HepG2 (cell line): ENCODE results near the gene ZNF211. TPM values are rescaled to one million over a fixed set of nuclear protein-coding genes. Genes with fewer than 3 reads are reported as not detected.
A peak's percentile ranks its signal among the peaks of the same experiment; 100 is the strongest.

Experiments
- AKNA ChIP-seq: sonication (generic); formaldehyde crosslinking; IDR thresholded peaks from 2 replicates; pipeline ENCODE4 v1.4.0; 2020; ENCODE audit warnings: missing genetic modification reagents, borderline replicate concordance
- ATM ChIP-seq: fragments of 450-650 bp; IDR thresholded peaks from 2 replicates; pipeline ENCODE4 v1.7.1; 2017; ENCODE audit warnings: mild to moderate bottlenecking, borderline replicate concordance
- CHD2 ChIP-seq: IDR thresholded peaks from 2 replicates; pipeline ENCODE4 v1.6.1; 2011; ENCODE audit warnings: low read depth, low read length, improper control_type of control experiment
- FOXO4 ChIP-seq: sonication (generic); formaldehyde crosslinking; conservative IDR thresholded peaks from 2 replicates; pipeline ENCODE4 v1.8.1; 2023; ENCODE audit warnings: missing genetic modification reagents
- HIVEP1 ChIP-seq: sonication (generic); formaldehyde crosslinking; IDR thresholded peaks from 2 replicates; pipeline ENCODE4 v1.4.0; 2020; ENCODE audit warnings: mild to moderate bottlenecking, missing genetic modification reagents
- HNRNPUL1 ChIP-seq: fragments of 200-400 bp; formaldehyde crosslinking; IDR thresholded peaks from 2 replicates; pipeline ENCODE4 v1.6.1; 2017; ENCODE audit warnings: low read depth, mild to moderate bottlenecking, low read length, moderate library complexity
- IKZF1 ChIP-seq: fragments of 450-650 bp; IDR thresholded peaks from 2 replicates; pipeline ENCODE4 v1.7.1; 2016
- JUN ChIP-seq: sonication (generic); formaldehyde crosslinking; IDR thresholded peaks from 2 replicates; pipeline ENCODE4 v1.4.0; 2020; ENCODE audit warnings: mild to moderate bottlenecking, missing genetic modification reagents
- MAX ChIP-seq: IDR thresholded peaks from 2 replicates; pipeline ENCODE4 v1.6.1; 2012; ENCODE audit warnings: inconsistent platforms
- MBNL3 ChIP-seq: fragments of 250-450 bp; sonication (Bioruptor Pico); conservative IDR thresholded peaks from 2 replicates; pipeline ENCODE4 v1.8.0; 2022; ENCODE audit warnings: mild to moderate bottlenecking, inconsistent platforms
- ZBTB40 ChIP-seq, 2 experiments: fragments of 450-650 bp in 1 of 2; sonication (generic) in 1 of 2; formaldehyde crosslinking in 1 of 2; IDR thresholded peaks; 2 replicates each; pipeline versions ENCODE4 v1.6.1 to v1.8.0; 2016 to 2022; ENCODE audit warnings: antibody characterized with exemption in 1 of 2, mild to moderate bottlenecking in 1 of 2, missing genetic modification reagents in 1 of 2
- ZNF30 ChIP-seq: sonication (generic); formaldehyde crosslinking; IDR thresholded peaks from 2 replicates; pipeline ENCODE4 v1.5.0; 2020; ENCODE audit warnings: mild to moderate bottlenecking, missing genetic modification reagents
- ZNF564 ChIP-seq: sonication (generic); formaldehyde crosslinking; IDR thresholded peaks from 2 replicates; pipeline ENCODE4 v1.8.1; 2023; ENCODE audit warnings: mild to moderate bottlenecking, missing genetic modification reagents
- polyA plus RNA-seq, 8 experiments: library from polyadenylated mRNA; depleted of rRNA in 3 of 8; stranded (reverse) in 7 of 8; unstranded in 1 of 8; fragments of >200 nt; fragmentation: Illumina TruSeq in 4 of 8; extraction: Trizol in 4 of 8; gene quantifications; 2 replicates each; pipeline versions ENCODE4 v1.2.1 to v1.2.3, GENCODE V29; 2011 to 2016; ENCODE audit warnings: low read depth in 4 of 8, missing spikeins in 1 of 8, mixed read lengths in 1 of 8; ENCODE audit not compliant: insufficient read depth in 1 of 8
- total RNA-seq, 5 experiments: library from RNA; depleted of rRNA; stranded (reverse); fragments of >200 nt; fragmentation: Illumina TruSeq; extraction: Trizol; gene quantifications; 2 replicates each; pipeline ENCODE4 v1.2.3, GENCODE V29; 2016; ENCODE audit warnings: low read depth in 1 of 5

ZNF211 gene
- total and polyA plus RNA-seq, 2 of the 13 experiments (the other 11 are each of a cell fraction or from before 2014, with no cell fraction given): 9.9 to 11.2 TPM

GRCh38 chr19:57613941-57614743, 18.8 kb upstream of the ZNF211 start, which contains the start of gene ZNF134 (continued):
- TF ChIP-seq ZBTB40 (IDR thresholded peaks at IDR 0.05) (peak; percentile 64), ZBTB40 (CRISPR knock-in tag; IDR thresholded peaks at IDR 0.05) (0 out of 2 replicates have a peak, but pooled peaks have one; percentile 22), MBNL3 (CRISPR knock-in tag) (no peak), IKZF1 (no peak), HIVEP1 (CRISPR knock-in tag) (peak; percentile 61; the same call in 1 of the 2 replicates), ZNF564 (no peak), JUN (no peak), ATM (no peak), HNRNPUL1 (no peak), CHD2 (no peak), FOXO4 (0 out of 2 replicates have a peak, but pooled peaks have one; percentile 82), MAX (peak; percentile 71), ZNF30 (0 out of 2 replicates have a peak, but pooled peaks have one; percentile 35), AKNA (CRISPR knock-in tag) (no peak)
